ENCODE results near the gene PELO.

The PELO gene

GRCh38 chr5:52834320-52834719 lies 46.6 kb downstream of the PELO start:
- no peak for DNase-seq

GRCh38 chr5:52837068-52837467 lies 49.4 kb downstream of the PELO start:
- no peak for DNase-seq
